C4-2B (cell line): Measurements from ENCODE around the gene IL33.

ENCODE experiments used
- H3K27ac ChIP-seq: fragments of 450-650 bp; 2 replicates; pipeline ENCODE4 v1.5.1; 2017
- CTCF ChIP-seq: fragments of 450-650 bp; conservative IDR thresholded peaks from 2 replicates; pipeline ENCODE4 v1.5.1; 2017; ENCODE audit warnings: mild to moderate bottlenecking
- ZFX ChIP-seq: fragments of 450-650 bp; IDR thresholded peaks from 2 replicates; pipeline ENCODE4 v1.6.1; 2017

Gene IL33

GRCh38 chr9:6216002-6216401 is 395 bp downstream of the IL33 start:
- TF ChIP-seq CTCF (no peak), ZFX (no peak)
- H3K27ac ChIP-seq: no peak overlapping the region

DNA sequence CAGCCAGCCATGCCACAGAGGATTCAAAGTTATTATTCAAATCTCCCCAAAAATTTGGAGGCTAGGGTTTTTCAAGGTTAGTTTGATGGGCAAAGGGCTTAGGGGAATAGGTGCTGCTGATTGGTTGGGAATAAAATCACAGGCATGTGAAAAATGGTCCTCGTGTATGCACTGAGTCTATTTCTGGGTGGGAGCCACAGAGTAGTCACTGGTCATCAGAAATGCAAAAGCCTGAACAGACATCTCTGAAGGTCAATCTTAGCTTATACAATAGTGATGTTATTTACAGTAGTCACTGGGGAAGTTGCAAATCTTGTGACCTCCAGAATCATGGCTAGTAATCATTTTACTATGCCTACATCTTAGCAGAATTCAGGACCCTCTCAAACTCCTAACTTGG is 1.3 kb downstream of the IL33 start:
- TF ChIP-seq ZFX (no peak), CTCF (no peak)
- no peak overlapping the region for H3K27ac ChIP-seq

GRCh38 chr9:6218099-6218502 is 2.5 kb downstream of the IL33 start:
- no peak for TF ChIP-seq CTCF
- TF ChIP-seq ZFX: no peak
- no peak overlapping the region for H3K27ac ChIP-seq

GRCh38 chr9:6219040-6219439 is 3.4 kb downstream of the IL33 start:
- H3K27ac ChIP-seq: no peak overlapping the region
- TF ChIP-seq CTCF: no peak
- no peak for TF ChIP-seq ZFX

GRCh38 chr9:6219981-6220380 is 4.4 kb downstream of the IL33 start:
- H3K27ac ChIP-seq: no peak overlapping the region
- TF ChIP-seq CTCF (no peak), ZFX (no peak)

DNA sequence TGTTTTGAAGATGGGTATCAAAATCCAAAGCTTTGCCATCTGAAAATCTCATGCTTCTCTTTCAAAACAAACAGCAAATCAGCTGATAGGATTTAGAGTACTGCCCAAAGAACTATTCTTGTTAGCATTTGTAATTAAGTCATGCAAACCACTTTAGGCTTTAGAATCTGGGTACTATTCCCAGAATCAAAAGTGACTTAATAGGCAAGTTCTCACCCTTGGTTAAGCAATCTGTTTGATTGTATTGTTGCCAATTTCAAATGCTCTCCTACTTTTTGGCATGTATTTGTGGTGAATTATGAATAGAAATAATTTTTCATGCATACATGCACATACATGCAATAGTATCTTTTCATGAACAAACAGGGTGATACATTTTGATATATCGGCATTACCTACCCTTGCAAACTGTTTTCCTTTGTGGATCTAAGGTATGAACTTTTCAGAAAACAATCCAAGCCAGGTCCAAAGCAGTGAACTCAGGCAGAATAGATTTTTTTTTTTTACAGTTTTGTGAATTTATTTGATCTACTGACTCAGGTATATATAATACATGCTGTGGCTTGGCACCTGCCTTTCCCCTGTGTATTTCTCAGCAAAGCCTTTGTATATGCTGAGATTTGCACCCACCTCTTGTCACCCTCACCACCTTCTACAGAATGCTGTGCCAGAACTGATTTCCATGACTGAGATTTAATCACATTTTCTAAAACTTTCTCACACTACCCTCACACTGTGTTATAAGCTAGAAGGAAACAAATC is 9.0 kb downstream of the IL33 start:
- H3K27ac ChIP-seq: no peak overlapping the region
- TF ChIP-seq CTCF (no peak), ZFX (no peak)

- TF ChIP-seq CTCF: no peak
- TF ChIP-seq ZFX: no peak
- H3K27ac ChIP-seq: no peak overlapping the region
These were observed 11.1 kb downstream of the IL33 start for GRCh38 chr9:6226696-6227095.
